Endothelial cell of umbilical vein (primary cell): ENCODE measurements around the gene SNAPIN. TPM values are rescaled to one million over a fixed set of nuclear protein-coding genes. Genes with fewer than 3 reads are reported as not detected.

Source experiments
- BruUV-seq: library from RNA; stranded (reverse); fragments of 400-500 nt; replicated peaks from 2 replicates; lab custom pipeline; 2021; lab: Mats Ljungman, UMichigan
- CTCF ChIA-PET: fragments of 300-600, 350-600 bp; sonication (Branson Sonifier 250); formaldehyde crosslinking; loops from one replicate; lab custom pipeline; 2021; ENCODE audit warnings: antibody characterized with exemption, inconsistent platforms; lab: Charles Lee
- POLR2A ChIA-PET: fragments of 300-600, 350-600 bp; sonication (Branson Sonifier 250); formaldehyde crosslinking; loops from one replicate; lab custom pipeline; 2021; ENCODE audit warnings: antibody characterized with exemption, inconsistent platforms; lab: Charles Lee
- DNase-seq: peaks from one replicate; pipeline ENCODE4 v3.0.0-alpha.2; 2011; ENCODE audit warnings: low read depth, low spot score
- FAIRE-seq: peaks from 2 replicates; lab custom pipeline; 2011; peaks lifted over from hg19 to GRCh38; lab: Jason Lieb, UNC
- H2AFZ ChIP-seq: 2 replicates; pipeline ENCODE4 v1.6.0; 2012; ENCODE audit warnings: low read depth, low read length, control low read depth, inconsistent platforms
- H3K27ac ChIP-seq: 2 replicates; pipeline ENCODE4 v1.5.1; 2011; ENCODE audit warnings: low read depth, mild to moderate bottlenecking, control low read depth, low read length, moderate library complexity; ENCODE audit not compliant: insufficient read depth
- H3K27me3 ChIP-seq, 2 experiments: 2 replicates each; pipeline versions ENCODE4 v1.6.0 to v1.6.1; 2011; ENCODE audit warnings: low read length in 2 of 2, mixed read lengths in 1 of 2; ENCODE audit not compliant: control insufficient read depth in 2 of 2, insufficient read depth in 2 of 2
- H3K36me3 ChIP-seq, 2 experiments: 2 replicates in 1 of 2; 3 replicates in 1 of 2; pipeline ENCODE4 v1.5.1; 2011; ENCODE audit warnings: low read length in 2 of 2, mild to moderate bottlenecking in 1 of 2, moderate library complexity in 1 of 2; ENCODE audit not compliant: control insufficient read depth in 2 of 2, insufficient read depth in 2 of 2; ENCODE audit errors: extremely low read depth in 1 of 2
- H3K4me1 ChIP-seq: 3 replicates; pipeline ENCODE4 v1.5.1; 2011; ENCODE audit warnings: mild to moderate bottlenecking, low read length; ENCODE audit not compliant: control insufficient read depth, insufficient read depth; ENCODE audit errors: extremely low read depth
- H3K4me2 ChIP-seq: 2 replicates; pipeline ENCODE4 v1.6.1; 2011; ENCODE audit warnings: low read length, control low read depth, mixed read lengths; ENCODE audit not compliant: insufficient read depth
- H3K4me3 ChIP-seq, 3 experiments: fragments of 200-600 bp in 1 of 3; sonication (generic), shearing (Covaris generic) in 1 of 3; replicated peaks in 1 of 3; 2 replicates each; pipeline ENCODE4 v1.5.1; 2011 to 2016; ENCODE audit warnings: control low read depth in 3 of 3, low read length in 3 of 3, mild to moderate bottlenecking in 2 of 3, inconsistent platforms in 1 of 3, low read depth in 1 of 3, moderate library complexity in 1 of 3; ENCODE audit not compliant: insufficient read depth in 1 of 3
- H3K79me2 ChIP-seq: 2 replicates; pipeline ENCODE4 v1.6.0; 2012; ENCODE audit warnings: low read length, inconsistent platforms; ENCODE audit not compliant: control insufficient read depth, insufficient read depth
- H3K9ac ChIP-seq: replicated peaks from 2 replicates; pipeline ENCODE3; 2011; ENCODE audit warnings: low read length, control low read depth; ENCODE audit not compliant: insufficient read depth; ENCODE audit errors: extremely low read depth
- H3K9me1 ChIP-seq: replicated peaks from 3 replicates; pipeline ENCODE4 v1.6.0; 2011; ENCODE audit warnings: mild to moderate bottlenecking, low read length; ENCODE audit not compliant: control insufficient read depth, insufficient read depth; ENCODE audit errors: extremely low read depth
- H3K9me3 ChIP-seq: replicated peaks from 2 replicates; pipeline ENCODE4 v1.5.1; 2012; ENCODE audit warnings: low read length, inconsistent platforms; ENCODE audit not compliant: control insufficient read depth, insufficient read depth
- H4K20me1 ChIP-seq: replicated peaks from 2 replicates; pipeline ENCODE3; 2011; ENCODE audit warnings: mild to moderate bottlenecking, low read length; ENCODE audit not compliant: control insufficient read depth, insufficient read depth; ENCODE audit errors: extremely low read depth
- CTCF ChIP-seq, 2 donors: IDR thresholded peaks; 1 replicate in 1 of 2; 2 replicates in 1 of 2; pipeline ENCODE4 v1.5.1; 2011; ENCODE audit warnings: low read length in 2 of 2, mild to moderate bottlenecking in 2 of 2, moderate library complexity in 2 of 2, control low read depth in 1 of 2, inconsistent platforms in 1 of 2, low read depth in 1 of 2; ENCODE audit not compliant: insufficient read depth in 1 of 2; ENCODE audit errors: extremely low read depth in 1 of 2
- EZH2 ChIP-seq: IDR thresholded peaks from 2 replicates; pipeline ENCODE4 v1.6.1; 2012; ENCODE audit warnings: borderline replicate concordance, low read depth, mild to moderate bottlenecking, moderate library complexity, low read length, inconsistent platforms; ENCODE audit not compliant: severe bottlenecking
- FOS ChIP-seq: IDR thresholded peaks from 2 replicates; pipeline ENCODE4 v1.6.1; 2011; ENCODE audit warnings: mild to moderate bottlenecking, low read length, moderate library complexity, borderline replicate concordance; ENCODE audit not compliant: insufficient read depth
- GATA2 ChIP-seq: IDR thresholded peaks from 2 replicates; pipeline ENCODE4 v1.7.0; 2011; ENCODE audit warnings: low read depth, mild to moderate bottlenecking, moderate library complexity, mixed read lengths, low read length; ENCODE audit not compliant: insufficient read length, insufficient read depth
- JUN ChIP-seq: IDR thresholded peaks from 2 replicates; pipeline ENCODE4 v1.6.1; 2011; ENCODE audit warnings: borderline replicate concordance, low read depth; ENCODE audit not compliant: insufficient read length, insufficient read depth
- MAX ChIP-seq: IDR thresholded peaks from 2 replicates; pipeline ENCODE4 v1.6.1; 2011; ENCODE audit not compliant: insufficient read depth, insufficient read length
- MYC ChIP-seq: IDR thresholded peaks from one replicate; pipeline ENCODE4 v1.6.1; 2011; ENCODE audit warnings: mild to moderate bottlenecking, low read depth, low read length
- POLR2A ChIP-seq: IDR thresholded peaks from 2 replicates; pipeline ENCODE4 v1.6.1; 2012; ENCODE audit warnings: low read depth, mild to moderate bottlenecking, control low read depth, low read length
- POLR2AphosphoS5 ChIP-seq: IDR thresholded peaks from 2 replicates; pipeline ENCODE4 v1.6.1; 2012; ENCODE audit warnings: low read depth, mild to moderate bottlenecking, control low read depth, low read length, moderate library complexity; ENCODE audit not compliant: insufficient read depth
- dilution Hi-C: fragments of 300-500 bp; cut with MboI; formaldehyde crosslinking; loops from one replicate; pipeline ENCODE4 v1.15.0; 2019; ENCODE audit warnings: low sequenced_read_pairs; ENCODE audit not compliant: extremely low pct_ligation_motif_present
- intact Hi-C: fragments of 100-400 bp; cut with micrococcal nuclease; formaldehyde crosslinking; loops from one replicate; pipeline ENCODE4 v1.10.0; 2022
- polyA plus RNA-seq, 4 experiments: library from polyadenylated mRNA; depleted of rRNA in 3 of 4; stranded (reverse) in 3 of 4; unstranded in 1 of 4; fragments of >200 nt; gene quantifications; 2 replicates each; pipeline versions ENCODE4 v1.2.1 to v1.2.3, GENCODE V29; 2011 to 2012; ENCODE audit warnings: missing spikeins in 1 of 4
- total RNA-seq: library from RNA; stranded (reverse); gene quantifications from 2 replicates; pipeline ENCODE4 v1.2.3, GENCODE V29; 2021

The SNAPIN gene
- total and polyA plus RNA-seq, 2 donors (not counting 3 experiments of a cell fraction or from before 2014, with no cell fraction given), result 36.8 to 55.1 TPM

- Histone ChIP-seq H3K36me3 (no peaks in the 10 kb centered on the region), H2AFZ (no peak overlapping the region), H3K79me2 (peaks cover 13% of the 10 kb centered on the region), H3K4me1 (peaks cover 15% of the 10 kb centered on the region), H3K9me1 (no peaks in the 10 kb centered on the region), H3K4me3 (no peak overlapping the region), H3K27ac (no peak overlapping the region), H3K9me3 (no peaks in the 10 kb centered on the region), H4K20me1 (no peaks in the 10 kb centered on the region), H3K4me2 (no peak overlapping the region), H3K27me3 (no peaks in the 10 kb centered on the region), H3K9ac (no peak overlapping the region)
- no peak for FAIRE-seq
- dilution Hi-C loops (no loop called here), intact Hi-C loops (no loop called here)
- TF ChIP-seq EZH2 (no peak), CTCF (IDR thresholded peaks at IDR 0.05; ENCODE audit: extremely low read depth in 1 of 2, insufficient read depth in 1 of 2, low read depth in 1 of 2, low read length in 2 of 2) (no peak), FOS (no peak), POLR2A (no peak), MAX (no peak), POLR2AphosphoS5 (no peak), JUN (no peak), GATA2 (no peak), MYC (no peak)
- no peak for DNase-seq
- no TSS peak for BruUV-seq
- ChIA-PET POLR2A (interaction anchor here (0.6 kb wide), 1 partner anchor 51 kb away, joined by 3 read pairs; no protein-coding TSS in a partner anchor), CTCF (interaction anchor here (1.2 kb wide), 1 partner anchor 83 kb away, joined by 3 read pairs; no protein-coding TSS in a partner anchor)
Measured at GRCh38 chr1:153655333-153655732, 3.2 kb upstream of the SNAPIN start.
